PC-9 (cell line): ENCODE data around the gene INPP4A. TPM values are rescaled to one million over a fixed set of nuclear protein-coding genes. Genes with fewer than 3 reads are reported as not detected.

ENCODE experiments used
- BruUV-seq: library from RNA; stranded (reverse); fragments of 400-500 nt; replicated peaks from 2 replicates; lab custom pipeline; 2021; lab: Mats Ljungman, UMichigan
- CTCF ChIA-PET: fragments of 300-600 bp; sonication (Branson Sonifier 250); formaldehyde crosslinking; loops from one replicate; lab custom pipeline; 2022; ENCODE audit warnings: antibody characterized with exemption; lab: Charles Lee
- POLR2A ChIA-PET: fragments of 300-600 bp; sonication (Branson Sonifier 250); formaldehyde crosslinking; loops from one replicate; lab custom pipeline; 2022; ENCODE audit warnings: antibody characterized with exemption; ENCODE audit not compliant: unreplicated experiment; lab: Charles Lee
- DNase-seq, 2 experiments: peaks; one replicate each; pipeline versions ENCODE4 v3.0.0 to v3.0.0-alpha.2; 2015 to 2022; ENCODE audit warnings: mixed read lengths in 1 of 2
- H2AFZ ChIP-seq: fragments of 200-600 bp; sonication (generic); 2 replicates; pipeline ENCODE4 v1.8.1; 2017; ENCODE audit warnings: antibody characterized with exemption
- H3F3A ChIP-seq: fragments of 200-600 bp; sonication (generic); 2 replicates; pipeline ENCODE4 v1.8.1; 2017; ENCODE audit warnings: antibody characterized with exemption, mild to moderate bottlenecking, low read depth; ENCODE audit not compliant: insufficient read depth
- H3K27ac ChIP-seq: fragments of 200-600 bp; sonication (generic); 2 replicates; pipeline ENCODE4 v1.6.1; 2016; ENCODE audit warnings: mixed run types
- H3K27me3 ChIP-seq: fragments of 200-600 bp; sonication (generic); 2 replicates; pipeline ENCODE4 v1.6.1; 2016; ENCODE audit warnings: low read depth, mixed run types; ENCODE audit not compliant: insufficient read depth
- H3K36me3 ChIP-seq: fragments of 200-600 bp; sonication (generic); 2 replicates; pipeline ENCODE4 v1.6.1; 2016; ENCODE audit warnings: low read depth, mixed run types
- H3K4me1 ChIP-seq: fragments of 200-600 bp; sonication (generic); replicated peaks from 2 replicates; pipeline ENCODE4 v1.6.1; 2016; ENCODE audit warnings: mixed run types; ENCODE audit not compliant: insufficient read depth
- H3K4me2 ChIP-seq: fragments of 200-600 bp; sonication (generic); 2 replicates; pipeline ENCODE4 v1.6.1; 2017; ENCODE audit warnings: mixed run types
- H3K4me3 ChIP-seq: fragments of 200-600 bp; sonication (generic); 2 replicates; pipeline ENCODE4 v1.6.1; 2016; ENCODE audit warnings: mixed run types
- H3K79me2 ChIP-seq: fragments of 200-600 bp; sonication (generic); 2 replicates; pipeline ENCODE4 v1.6.1; 2017; ENCODE audit warnings: low read depth, mixed run types
- H3K9me2 ChIP-seq: fragments of 200-600 bp; sonication (generic); 2 replicates; pipeline ENCODE4 v1.8.1; 2017; ENCODE audit warnings: mild to moderate bottlenecking; ENCODE audit not compliant: insufficient read depth
- H3K9me3 ChIP-seq: fragments of 200-600 bp; sonication (generic); 2 replicates; pipeline ENCODE4 v1.8.1; 2016; ENCODE audit warnings: low read depth; ENCODE audit not compliant: insufficient read depth
- H4K20me1 ChIP-seq: fragments of 200-600 bp; sonication (generic); 2 replicates; pipeline ENCODE4 v1.8.1; 2017; ENCODE audit not compliant: insufficient read depth
- CTCF ChIP-seq: fragments of 200-600 bp; sonication (generic); conservative IDR thresholded peaks from 2 replicates; pipeline ENCODE4 v1.6.1; 2017; ENCODE audit warnings: mixed run types, antibody characterized with exemption, mild to moderate bottlenecking, moderate library complexity
- EZH2 ChIP-seq: fragments of 200-600 bp; sonication (generic); IDR thresholded peaks from 2 replicates; pipeline ENCODE4 v1.8.0; 2017; ENCODE audit warnings: antibody characterized with exemption, low read depth
- intact Hi-C: fragments of 100-400 bp; cut with micrococcal nuclease; formaldehyde crosslinking; loops from one replicate; pipeline ENCODE4 v1.10.0; 2022; ENCODE audit not compliant: unreplicated experiment
- total RNA-seq: library from RNA; stranded (reverse); gene quantifications from 2 replicates; pipeline ENCODE4 v1.2.3, GENCODE V29; 2021

The INPP4A gene
- total RNA-seq, 1 experiment from 2014 or later: 52.9 TPM

DNA sequence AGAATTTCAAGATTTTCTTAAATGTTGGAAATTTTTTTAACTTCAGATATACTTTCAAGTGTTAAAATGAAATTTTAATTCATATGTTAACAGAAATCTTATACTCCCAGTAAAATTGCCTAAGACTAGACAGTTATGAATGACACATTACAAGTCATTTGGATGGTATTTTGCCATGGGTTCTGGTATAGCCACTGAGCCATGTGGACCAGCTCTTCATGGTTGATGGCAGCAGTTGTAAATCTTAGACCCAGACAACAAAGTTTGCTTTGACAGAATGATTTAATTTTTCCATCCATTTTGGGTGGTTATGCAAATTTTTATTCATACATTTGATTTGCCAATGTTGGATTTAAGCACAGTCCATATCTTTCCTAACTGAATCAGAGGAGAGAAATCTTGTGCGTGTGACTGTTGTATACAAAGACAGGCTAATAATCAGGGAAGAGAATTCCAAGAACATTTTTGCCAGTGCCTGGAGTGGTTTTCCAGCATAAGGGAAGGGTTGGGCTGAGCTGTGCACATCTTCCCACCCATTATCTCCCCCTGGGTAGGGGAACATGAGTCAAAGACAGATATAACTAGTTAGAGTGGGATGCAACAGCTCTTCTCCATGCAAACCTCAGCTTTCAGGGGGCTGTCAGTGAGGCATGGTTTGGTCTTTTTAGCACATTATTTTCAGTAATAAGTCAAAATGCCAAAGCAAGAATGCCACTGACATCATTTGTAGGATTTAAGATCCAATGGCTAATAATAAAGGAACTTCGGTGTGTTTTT, 28.1 kb upstream of the INPP4A start:
- no peaks in the 10 kb centered on the region for H3K79me2 ChIP-seq
- H3F3A ChIP-seq: no peaks in the 10 kb centered on the region
- H3K27me3 ChIP-seq: no peaks in the 10 kb centered on the region
- POLR2A ChIA-PET: no interaction called here
- H3K4me2 ChIP-seq: no peak overlapping the region
- no peaks in the 10 kb centered on the region for H3K4me1 ChIP-seq
- no peaks in the 10 kb centered on the region for H4K20me1 ChIP-seq
- no peak overlapping the region for H3K4me3 ChIP-seq
- H3K36me3 ChIP-seq: no peaks in the 10 kb centered on the region
- H3K9me3 ChIP-seq: peaks cover 23% of the 10 kb centered on the region; the same call in 1 of the 2 replicates
- intact Hi-C loops: no loop called here
- TF ChIP-seq CTCF (no peak), EZH2 (no peak)
- CTCF ChIA-PET: interaction anchor here (0.6 kb wide), 2 partner anchors 77 to 185 kb away, joined by 4 to 5 read pairs; no protein-coding TSS in a partner anchor
- H2AFZ ChIP-seq: no peak overlapping the region
- DNase-seq: no peak
- H3K27ac ChIP-seq: no peak overlapping the region
- BruUV-seq: no TSS peak
- H3K9me2 ChIP-seq: no peaks in the 10 kb centered on the region

DNA sequence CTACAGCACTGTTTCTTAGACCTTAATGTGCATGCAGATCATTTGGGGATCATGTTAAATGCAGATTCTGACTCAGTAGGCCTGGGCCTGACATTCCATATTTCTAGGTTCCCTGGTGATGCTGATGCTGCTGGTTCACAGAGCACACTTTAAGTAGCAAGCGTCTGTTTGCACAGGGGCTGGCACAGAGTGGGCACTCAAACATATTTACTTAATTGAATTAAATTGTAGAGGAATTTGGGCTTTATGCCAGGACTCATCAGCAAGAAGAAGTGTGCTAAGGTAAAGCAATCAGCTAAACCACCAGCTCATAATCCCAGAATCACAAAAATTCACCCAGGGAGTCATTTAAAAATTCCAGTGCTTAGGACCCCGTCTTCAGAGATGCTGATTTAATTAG, 25.1 kb upstream of the INPP4A start:
- TF ChIP-seq EZH2: no peak
- TF ChIP-seq CTCF: no peak
- Histone ChIP-seq H2AFZ (no peak overlapping the region), H3K36me3 (no peaks in the 10 kb centered on the region), H3K4me1 (no peaks in the 10 kb centered on the region), H4K20me1 (no peaks in the 10 kb centered on the region), H3F3A (no peaks in the 10 kb centered on the region), H3K27ac (no peak overlapping the region), H3K4me3 (no peak overlapping the region), H3K4me2 (no peak overlapping the region), H3K27me3 (no peaks in the 10 kb centered on the region), H3K9me2 (no peaks in the 10 kb centered on the region), H3K9me3 (peaks cover 23% of the 10 kb centered on the region), H3K79me2 (no peaks in the 10 kb centered on the region)
- ChIA-PET CTCF (no interaction called here), POLR2A (no interaction called here)
- intact Hi-C loops: no loop called here
- BruUV-seq: no TSS peak
- DNase-seq: no peak

GRCh38 chr2:98419977-98420725, 24.5 kb upstream of the INPP4A start:
- H3K27ac ChIP-seq: no peak overlapping the region
- H3K36me3 ChIP-seq: no peaks in the 10 kb centered on the region
- no peaks in the 10 kb centered on the region for H3K79me2 ChIP-seq
- H4K20me1 ChIP-seq: no peaks in the 10 kb centered on the region
- no TSS peak for BruUV-seq
- H2AFZ ChIP-seq: no peak overlapping the region
- H3K9me2 ChIP-seq: no peaks in the 10 kb centered on the region
- no peaks in the 10 kb centered on the region for H3K27me3 ChIP-seq
- no peaks in the 10 kb centered on the region for H3K4me1 ChIP-seq
- intact Hi-C loops: no loop called here
- ChIA-PET CTCF (no interaction called here), POLR2A (no interaction called here)
- DNase-seq: no peak
- H3K4me3 ChIP-seq: no peak overlapping the region
- H3K9me3 ChIP-seq: peaks cover 17% of the 10 kb centered on the region
- TF ChIP-seq EZH2 (no peak), CTCF (no peak)
- H3K4me2 ChIP-seq: no peak overlapping the region
- no peaks in the 10 kb centered on the region for H3F3A ChIP-seq
